ENCODE results near the gene CHD1. TPM values are rescaled to one million over a fixed set of nuclear protein-coding genes. Genes with fewer than 3 reads are reported as not detected.

The CHD1 gene
- total and polyA plus RNA-seq, 2 of the 4 experiments (the other 2 are of a cell fraction) = 12.3 to 33.7 TPM

- ChIA-PET POLR2A (ENCODE audit: unreplicated experiment) (no interaction called here), CTCF (no interaction called here)
These were observed 101.1 kb downstream of the CHD1 start for GRCh38 chr5:98827588-98828284.

More at GRCh38 chr5:98827588-98828284, 101.1 kb downstream of the CHD1 start:
- H3K23ac ChIP-seq (ENCODE audit: low read depth, low read length) = no peak overlapping the region
- no peak overlapping the region for H3K9ac ChIP-seq (ENCODE audit: low read depth, low read length)
- H2BK120ac ChIP-seq (ENCODE audit: low read depth, low read length) = no peak overlapping the region
- no peaks in the 10 kb centered on the region for H3K27me3 ChIP-seq (ENCODE audit: control insufficient read depth, insufficient read depth, low read length)
- DNase-seq (no peak), ATAC-seq (ENCODE audit: low read depth) (no peak)
- H4K20me1 ChIP-seq (ENCODE audit: insufficient read depth, low read length) = no peaks in the 10 kb centered on the region
- no peak overlapping the region for H2AFZ ChIP-seq (replicated peaks; ENCODE audit: low read length, poor library complexity)
- no peak overlapping the region for H4K8ac ChIP-seq (ENCODE audit: low read depth in 2 of 2, low read length in 2 of 2)
- H3K4me2 ChIP-seq (ENCODE audit: low read depth, low read length) = no peak overlapping the region
- no peak overlapping the region for H2AK5ac ChIP-seq (ENCODE audit: low read depth, low read length)
- H3K4me1 ChIP-seq (ENCODE audit: control insufficient read depth, insufficient read depth, low read length) = no peaks in the 10 kb centered on the region
- H3K27ac ChIP-seq (ENCODE audit: insufficient read depth, low read length) = no peak overlapping the region
- H4K5ac ChIP-seq (ENCODE audit: low read depth, low read length) = no peak overlapping the region
- H2BK15ac ChIP-seq (ENCODE audit: low read depth, low read length) = no peak overlapping the region
- H2BK20ac ChIP-seq (ENCODE audit: low read depth, low read length) = no peak overlapping the region
- H3K36me3 ChIP-seq (ENCODE audit: control insufficient read depth, insufficient read depth, low read length) = no peaks in the 10 kb centered on the region
- H4K91ac ChIP-seq (ENCODE audit: insufficient read depth, low read depth, low read length) = no peak overlapping the region
- no peak overlapping the region for H2AK9ac ChIP-seq (replicated peaks; ENCODE audit: low read depth, low read length, poor library complexity)
- WGBS, 2 experiments (ENCODE audit: extremely low coverage in 2 of 2, insufficient read length in 1 of 2) = 93% methylated on average over 2 of the region's 7 CpGs; no CpG with 5 or more reads in 1 of the 2 experiments
- no peak overlapping the region for H3K18ac ChIP-seq (ENCODE audit: low read depth, low read length)
- no peak overlapping the region for H3K4ac ChIP-seq (ENCODE audit: low read depth, low read length)
- intact Hi-C loops (cut with micrococcal nuclease) (loop anchor here (1.0 to 10.0 kb wide), 8 partner anchors 57 to 1665 kb away; partner anchors contain the start of gene RIOK2), dilution Hi-C loops (cut with HindIII; ENCODE audit: low sequenced_read_pairs, unreplicated experiment) (no loop called here), in situ Hi-C loops (cut with MboI; ENCODE audit: low sequenced_read_pairs) (no loop called here)
- H3K14ac ChIP-seq (replicated peaks; ENCODE audit: low read depth, low read length) = no peak overlapping the region
- no peak for TF ChIP-seq NFE2L2 (IDR thresholded peaks at IDR 0.05; ENCODE audit: low read depth, low read length)
- no peak overlapping the region for H3K4me3 ChIP-seq (ENCODE audit: insufficient read depth, low read depth, low read length)
- H3K9me1 ChIP-seq (ENCODE audit: insufficient read depth, low read length) = no peaks in the 10 kb centered on the region
- H3K56ac ChIP-seq (ENCODE audit: extremely low read depth, insufficient read depth, low read length) = no peak overlapping the region
- no peaks in the 10 kb centered on the region for H3K9me3 ChIP-seq (ENCODE audit: control insufficient read depth, insufficient read depth, low read length)
- no peaks in the 10 kb centered on the region for H3K79me1 ChIP-seq (ENCODE audit: low read depth in 1 of 2, low read length in 2 of 2)
- BruUV-seq (replicated peaks) = no TSS peak
- H2BK5ac ChIP-seq (ENCODE audit: low read depth, low read length, poor library complexity, severe bottlenecking) = no peak overlapping the region

Data from IMR-90 (cell line).